ENCODE measurements around the gene ORC4.

ORC4 gene

DNA sequence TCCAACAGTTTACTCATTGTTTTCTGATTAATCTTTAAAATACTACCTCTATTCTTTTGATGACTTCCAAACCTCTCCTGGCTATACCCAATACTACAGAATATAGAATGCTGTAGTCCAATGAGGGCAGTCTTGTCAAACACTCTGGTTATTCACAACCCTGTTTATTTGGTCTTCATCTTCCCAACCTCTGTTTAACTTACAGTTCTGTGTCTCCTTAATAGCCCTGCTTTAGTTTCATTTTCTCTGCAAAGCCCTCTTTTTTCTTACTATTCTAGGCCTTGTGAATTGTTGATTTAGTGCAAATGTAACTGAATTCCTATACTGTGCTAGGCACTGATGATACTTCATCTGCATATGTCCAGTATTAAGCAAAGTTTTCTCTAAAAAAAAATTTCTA lies 135.7 kb downstream of the ORC4 start:
- H3K27ac ChIP-seq: no peak overlapping the region
- TF ChIP-seq ZFX (IDR thresholded peaks at IDR 0.05) (no peak), CTCF (conservative IDR thresholded peaks at IDR 0.05) (no peak)

- no peak overlapping the region for H3K27ac ChIP-seq
- no peak for TF ChIP-seq ZFX (IDR thresholded peaks at IDR 0.05)
- TF ChIP-seq CTCF (conservative IDR thresholded peaks at IDR 0.05): no peak
These were observed 137.9 kb downstream of the ORC4 start for GRCh38 chr2:147882631-147883030.
